Stimulated activated CD4-positive, alpha-beta T cell treated with anti-CD3 and anti-CD28 coated beads, Interleukin-1b, Interleukin-23, amount 100 ng/mL, for 24 hours (primary cell): ENCODE results near the gene WARS2.

Experiments
- DNase-seq, 4 experiments: peaks; one replicate each; pipeline ENCODE4 v3.0.0-alpha.2; 2020; ENCODE audit warnings: low read depth in 4 of 4, low spot score in 1 of 4

Gene WARS2

DNA sequence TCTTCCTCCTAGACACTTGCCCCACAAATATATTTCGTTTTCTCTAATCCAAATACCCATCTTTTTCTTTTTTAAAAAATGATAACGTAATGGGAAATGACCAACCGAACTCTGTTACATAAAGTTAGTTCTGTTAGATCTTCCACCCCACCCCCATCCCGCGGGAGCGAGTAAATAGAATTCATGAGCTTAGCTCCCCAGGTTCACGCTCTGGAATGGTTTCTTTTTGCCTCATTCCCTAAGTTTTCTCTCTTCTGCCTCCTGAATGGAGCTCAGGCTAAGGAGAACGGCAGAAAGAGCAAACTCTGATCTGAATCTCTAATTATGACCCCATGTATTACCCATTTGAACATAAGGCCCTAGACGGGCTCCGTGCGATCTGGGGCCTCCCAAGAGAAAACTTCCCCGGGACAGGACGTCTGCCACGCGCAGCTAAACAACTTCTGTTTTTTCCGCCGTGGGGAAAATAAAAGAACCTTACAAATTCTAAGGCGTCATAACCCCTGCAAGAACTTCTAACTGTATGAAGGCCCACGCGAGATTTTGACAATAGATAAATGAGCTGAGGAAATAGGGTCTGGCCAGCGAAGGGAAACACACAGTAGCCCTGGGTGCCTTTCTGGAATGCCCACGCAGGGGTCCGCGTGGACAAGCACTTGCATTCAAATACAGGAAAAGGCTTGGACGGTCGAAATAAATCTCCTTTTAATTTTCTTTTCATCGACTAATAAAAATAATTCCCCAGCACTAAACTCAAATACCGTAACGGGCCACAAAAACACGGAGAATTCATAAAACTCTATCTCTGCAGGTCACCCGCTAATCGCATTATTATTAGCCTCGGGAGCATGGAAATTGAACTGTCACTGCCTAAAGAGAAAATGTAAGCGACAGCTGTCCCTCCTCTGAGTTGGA, 154.6 kb downstream of the WARS2 start:
- DNase-seq, result no peak

DNA sequence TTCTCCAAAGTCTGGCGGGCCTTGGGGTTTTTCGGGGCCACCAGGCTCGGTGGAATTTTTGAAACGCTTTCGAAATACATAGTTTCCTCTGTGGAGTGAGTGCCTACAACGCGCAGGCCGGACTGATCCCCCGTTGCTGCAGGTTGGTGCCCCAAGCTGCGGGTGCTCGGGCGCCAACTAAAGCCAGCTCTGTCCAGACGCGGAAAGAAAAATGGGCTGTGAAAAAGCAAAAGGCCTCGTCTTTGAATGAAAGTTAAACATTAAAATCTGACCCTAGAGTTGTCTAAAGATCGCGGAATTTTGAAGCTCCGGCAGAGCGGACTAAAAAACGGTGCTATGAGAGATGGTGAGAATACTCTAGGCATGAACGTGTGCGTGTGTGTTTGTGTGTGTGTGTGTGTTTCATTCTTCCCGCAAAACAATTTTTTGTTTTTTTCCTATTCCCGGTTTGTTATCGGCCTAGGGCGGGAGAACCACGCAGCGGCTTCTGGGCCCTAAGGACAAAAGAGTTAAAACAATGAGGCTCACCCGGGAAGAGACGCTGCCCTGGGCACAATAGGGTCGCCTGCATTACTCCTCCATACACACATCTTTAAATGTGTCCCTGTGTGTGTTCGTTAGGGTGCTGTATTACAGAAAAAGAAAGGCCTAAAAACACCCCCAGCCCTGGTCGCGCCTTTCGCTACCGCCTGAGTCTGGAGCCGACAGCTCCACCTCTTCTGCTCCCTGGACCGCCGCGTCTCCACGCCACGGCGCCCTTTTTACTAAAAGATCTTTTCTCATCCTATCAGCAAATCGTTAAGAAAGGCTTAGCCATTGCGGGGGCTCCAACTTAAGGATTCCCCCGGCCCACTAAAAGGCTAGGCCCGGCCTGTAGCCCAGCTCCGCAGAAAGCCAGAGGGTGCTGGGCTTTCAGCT, 155.5 kb downstream of the WARS2 start:
- DNase-seq, result no peak

DNA sequence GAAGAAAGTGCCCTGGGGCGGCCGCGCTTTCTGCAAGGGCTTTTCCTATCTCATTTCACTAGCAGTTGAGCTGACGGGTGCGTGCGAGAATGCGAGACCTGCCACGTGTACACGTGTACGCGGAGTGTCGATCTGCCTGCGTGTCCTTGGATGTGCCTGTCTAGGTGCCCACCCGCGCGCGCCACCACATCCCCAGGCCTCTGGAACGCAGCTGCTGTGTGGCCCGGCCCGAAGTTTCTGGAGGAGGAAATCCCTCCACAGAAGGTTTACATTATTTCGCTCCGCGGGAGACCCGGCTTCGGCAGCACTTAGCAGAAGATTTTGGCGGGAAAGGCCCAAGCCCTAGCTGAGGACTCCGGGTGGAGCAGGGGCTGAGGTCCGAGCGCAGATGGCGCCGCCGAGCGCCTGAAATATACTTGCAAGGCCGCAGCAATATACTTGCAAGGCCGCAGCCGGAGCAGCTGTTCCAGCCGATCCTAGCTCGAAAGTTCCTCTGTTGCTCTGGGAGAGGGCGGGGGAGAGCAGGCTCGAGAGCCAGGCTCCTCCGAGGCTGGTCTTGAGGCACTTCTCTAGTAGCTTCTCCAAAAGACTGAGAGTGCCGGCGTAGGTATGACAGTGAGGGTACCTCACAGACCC, 156.2 kb downstream of the WARS2 start:
- DNase-seq, result no peak

DNA sequence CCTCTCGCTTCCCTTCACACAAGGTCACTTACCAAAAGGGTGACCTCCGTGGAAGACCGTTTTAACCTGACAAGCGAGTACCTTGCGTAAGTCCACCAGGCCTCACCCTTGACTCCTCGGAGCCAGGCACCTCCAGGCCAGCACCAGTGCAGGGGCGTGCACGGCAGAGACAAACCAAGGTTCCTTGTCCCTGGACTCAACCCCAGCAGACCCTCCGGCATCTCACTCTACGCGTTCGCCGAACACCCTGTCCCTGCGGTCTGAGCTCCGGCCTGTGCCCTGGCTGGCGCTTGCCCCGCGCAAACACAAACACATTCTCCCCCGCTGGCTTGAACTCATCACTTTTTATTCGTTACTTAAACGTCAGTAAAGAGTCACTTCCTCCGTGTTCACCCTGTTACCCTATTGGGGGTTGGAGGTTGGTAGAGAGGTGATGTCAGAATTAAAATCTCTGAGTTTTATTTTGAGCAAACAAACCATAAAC, 156.9 kb downstream of the WARS2 start:
- DNase-seq, result no peak

DNA sequence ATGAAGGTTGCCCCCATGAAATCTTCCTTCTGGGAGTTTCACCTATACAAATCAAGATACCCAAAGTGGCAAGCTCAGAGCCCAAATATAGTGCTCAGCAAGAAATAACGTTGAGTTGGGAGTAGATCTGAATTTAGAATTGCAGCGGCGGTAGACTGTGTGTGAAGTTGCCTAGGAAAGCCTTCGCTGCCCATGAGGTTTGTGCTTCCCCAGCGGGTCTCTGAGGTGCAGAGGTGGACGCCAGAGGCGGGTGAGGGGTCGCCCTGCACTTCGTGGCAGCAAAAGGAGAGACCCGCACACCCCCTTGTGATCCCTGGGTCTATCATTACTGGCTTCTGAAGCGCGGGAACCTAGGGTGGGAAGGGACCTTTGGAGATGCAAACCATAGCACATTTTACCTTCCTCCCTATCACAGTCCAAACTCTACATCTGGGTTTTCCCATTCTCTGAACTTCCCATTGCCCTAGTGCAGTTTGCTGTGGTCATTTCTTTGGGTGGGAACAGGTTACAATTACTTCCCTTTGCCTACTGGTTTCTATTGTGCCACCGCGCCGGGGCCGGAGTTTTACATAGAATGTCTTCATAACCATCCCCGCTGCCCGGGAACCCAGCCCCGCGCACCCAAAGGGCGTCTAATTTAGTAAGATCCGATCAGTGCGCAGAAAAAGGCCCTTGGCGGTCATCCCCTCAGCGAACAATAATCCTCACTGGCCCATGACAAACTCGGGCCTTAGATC, 157.5 kb downstream of the WARS2 start:
- DNase-seq, result no peak

DNA sequence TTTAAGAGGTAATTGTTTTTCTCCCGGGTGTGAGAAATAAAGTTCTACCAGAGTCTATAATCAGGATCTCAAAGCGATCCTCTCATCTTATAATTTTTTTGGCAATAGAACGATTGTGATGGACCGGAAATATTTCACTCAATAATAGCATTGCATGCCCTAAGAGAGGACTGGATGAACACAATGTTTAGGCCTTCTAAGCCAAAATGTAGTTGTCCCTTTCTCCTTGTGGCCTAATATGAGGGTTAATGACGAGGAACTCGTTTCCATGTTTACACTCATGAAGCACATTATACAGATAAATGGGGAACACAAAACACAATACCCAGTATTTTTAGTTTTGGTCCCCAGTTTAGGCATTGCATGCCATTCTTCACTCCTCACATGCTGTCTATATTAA, 158.2 kb downstream of the WARS2 start:
- no peak for DNase-seq

DNA sequence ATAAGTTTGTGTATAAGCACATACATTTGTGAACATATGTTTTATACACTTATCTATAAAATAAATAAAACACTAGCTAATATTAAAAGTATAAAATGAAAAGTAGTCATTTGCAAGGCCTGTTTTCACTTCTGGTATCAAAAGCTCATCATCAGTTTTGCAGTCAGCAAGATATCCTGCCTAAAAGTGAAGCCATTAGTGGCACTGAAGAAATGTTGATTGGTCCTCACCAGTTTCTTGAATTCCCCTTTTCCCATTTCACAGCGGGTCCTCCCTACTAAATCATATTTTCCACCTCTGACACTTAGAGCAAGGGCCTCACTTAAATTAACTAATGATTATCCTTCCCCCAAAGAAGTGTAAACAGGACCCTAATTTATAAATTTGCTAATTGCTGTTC, 159.0 kb downstream of the WARS2 start:
- DNase-seq, result no peak
